ENCODE data around the gene SEC61B. TPM values are rescaled to one million over a fixed set of nuclear protein-coding genes. Genes with fewer than 3 reads are reported as not detected.

Gene SEC61B
- total RNA-seq (2022) (85.5 and 101 TPM in 2 replicates), Bru-seq, nascent RNA (percentile 85 among the genes with signal in this experiment), BruChase-seq, experiment 1, labeled RNA remaining after a 6-hour chase (percentile 87 among the genes with signal in this experiment), BruChase-seq, experiment 2, labeled RNA remaining after a 2-hour chase (percentile 72 among the genes with signal in this experiment)
- long read RNA-seq, transcript SEC61B-201 (4 exons, 545 nt), result major isoform, 212 of 232 reads
- long read RNA-seq, partial matches to known transcripts, result 19 of 232 reads
- long read RNA-seq, other reads (novel, unspliced or antisense), result 0 of 232 reads

DNA sequence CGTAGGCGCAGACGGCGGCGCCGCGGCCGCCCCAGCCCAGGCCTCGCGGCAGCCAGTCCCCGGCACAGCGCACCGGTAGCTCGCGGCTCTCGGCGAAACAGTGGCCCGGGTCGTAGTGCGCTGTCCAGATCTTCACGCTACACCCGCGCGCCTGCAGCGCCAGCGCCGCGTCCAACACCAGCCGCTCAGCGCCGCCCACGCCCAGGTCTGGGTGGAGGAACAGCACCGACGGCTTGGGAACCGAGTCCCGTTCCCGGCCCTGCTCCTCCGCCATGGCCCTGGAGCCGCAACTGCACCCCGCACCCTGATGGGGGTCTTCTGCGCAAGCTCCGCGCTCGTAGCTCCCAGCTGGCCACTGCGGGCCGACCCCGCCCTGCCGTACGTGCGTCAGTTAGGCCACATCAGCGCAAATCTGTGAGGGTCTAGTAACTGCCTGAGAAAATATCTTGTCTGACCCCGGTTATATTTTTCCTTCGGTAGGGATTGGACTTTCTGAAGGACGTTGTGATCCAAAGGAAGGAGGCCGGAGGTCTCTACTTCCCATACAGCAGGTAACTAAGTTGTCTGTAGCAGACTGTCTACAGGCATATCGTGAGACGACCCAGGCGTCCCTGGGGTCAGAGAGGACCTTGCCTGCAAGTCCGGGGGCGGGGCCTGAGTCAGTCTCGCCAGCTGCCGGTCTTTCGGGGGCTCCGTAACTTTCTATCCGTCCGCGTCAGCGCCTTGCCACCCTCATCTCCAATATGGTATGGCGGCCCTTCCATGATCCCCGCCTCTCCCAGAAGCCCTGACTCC is at the start of gene SEC61B, which contains the start of gene ALG2:
TSS of gene SEC61B (plus strand) at position 662 of the 795 bp plus-strand sequence. CDS start at position 744, 82 bp downstream.
TSS of gene ALG2 (minus strand) at position 322 of the 795 bp plus-strand sequence. CDS start at position 274, 48 bp downstream.
- CTCF ChIA-PET, result interaction anchor here (0.6 to 1.3 kb wide), 2 partner anchors 10 to 977 kb away, joined by 5 to 7 read pairs; no protein-coding TSS in a partner anchor
- no peaks in the 10 kb centered on the region for H3K9me3 Mint-ChIP-seq (ENCODE audit: low read depth, unreplicated experiment)
- H3K4me1 Mint-ChIP-seq (ENCODE audit: low read depth, unreplicated experiment), result peaks cover 15% of the 10 kb centered on the region
- H3K27me3 Mint-ChIP-seq (ENCODE audit: unreplicated experiment), result no peaks in the 10 kb centered on the region
- intact Hi-C loops (cut with micrococcal nuclease; ENCODE audit: unreplicated experiment), result no loop called here
- TF ChIP-seq, protein P1, sequence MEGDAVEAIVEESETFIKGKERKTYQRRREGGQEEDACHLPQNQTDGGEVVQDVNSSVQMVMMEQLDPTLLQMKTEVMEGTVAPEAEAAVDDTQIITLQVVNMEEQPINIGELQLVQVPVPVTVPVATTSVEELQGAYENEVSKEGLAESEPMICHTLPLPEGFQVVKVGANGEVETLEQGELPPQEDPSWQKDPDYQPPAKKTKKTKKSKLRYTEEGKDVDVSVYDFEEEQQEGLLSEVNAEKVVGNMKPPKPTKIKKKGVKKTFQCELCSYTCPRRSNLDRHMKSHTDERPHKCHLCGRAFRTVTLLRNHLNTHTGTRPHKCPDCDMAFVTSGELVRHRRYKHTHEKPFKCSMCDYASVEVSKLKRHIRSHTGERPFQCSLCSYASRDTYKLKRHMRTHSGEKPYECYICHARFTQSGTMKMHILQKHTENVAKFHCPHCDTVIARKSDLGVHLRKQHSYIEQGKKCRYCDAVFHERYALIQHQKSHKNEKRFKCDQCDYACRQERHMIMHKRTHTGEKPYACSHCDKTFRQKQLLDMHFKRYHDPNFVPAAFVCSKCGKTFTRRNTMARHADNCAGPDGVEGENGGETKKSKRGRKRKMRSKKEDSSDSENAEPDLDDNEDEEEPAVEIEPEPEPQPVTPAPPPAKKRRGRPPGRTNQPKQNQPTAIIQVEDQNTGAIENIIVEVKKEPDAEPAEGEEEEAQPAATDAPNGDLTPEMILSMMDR (IDR thresholded peaks at IDR 0.05; ENCODE audit: unreplicated experiment), result no peak
- H3K4me3 Mint-ChIP-seq (ENCODE audit: low read depth, unreplicated experiment), result peak within 1 kb of the TSS; percentile 100
- BruUV-seq (replicated peaks), result no TSS peak
- peak; percentile 88 for DNase-seq
- peaks cover 38% of the 10 kb centered on the region for H3K36me3 Mint-ChIP-seq (ENCODE audit: insufficient read depth, unreplicated experiment)
- H3K27ac Mint-ChIP-seq (ENCODE audit: unreplicated experiment), result peak within 1 kb of the TSS; percentile 98

DNA sequence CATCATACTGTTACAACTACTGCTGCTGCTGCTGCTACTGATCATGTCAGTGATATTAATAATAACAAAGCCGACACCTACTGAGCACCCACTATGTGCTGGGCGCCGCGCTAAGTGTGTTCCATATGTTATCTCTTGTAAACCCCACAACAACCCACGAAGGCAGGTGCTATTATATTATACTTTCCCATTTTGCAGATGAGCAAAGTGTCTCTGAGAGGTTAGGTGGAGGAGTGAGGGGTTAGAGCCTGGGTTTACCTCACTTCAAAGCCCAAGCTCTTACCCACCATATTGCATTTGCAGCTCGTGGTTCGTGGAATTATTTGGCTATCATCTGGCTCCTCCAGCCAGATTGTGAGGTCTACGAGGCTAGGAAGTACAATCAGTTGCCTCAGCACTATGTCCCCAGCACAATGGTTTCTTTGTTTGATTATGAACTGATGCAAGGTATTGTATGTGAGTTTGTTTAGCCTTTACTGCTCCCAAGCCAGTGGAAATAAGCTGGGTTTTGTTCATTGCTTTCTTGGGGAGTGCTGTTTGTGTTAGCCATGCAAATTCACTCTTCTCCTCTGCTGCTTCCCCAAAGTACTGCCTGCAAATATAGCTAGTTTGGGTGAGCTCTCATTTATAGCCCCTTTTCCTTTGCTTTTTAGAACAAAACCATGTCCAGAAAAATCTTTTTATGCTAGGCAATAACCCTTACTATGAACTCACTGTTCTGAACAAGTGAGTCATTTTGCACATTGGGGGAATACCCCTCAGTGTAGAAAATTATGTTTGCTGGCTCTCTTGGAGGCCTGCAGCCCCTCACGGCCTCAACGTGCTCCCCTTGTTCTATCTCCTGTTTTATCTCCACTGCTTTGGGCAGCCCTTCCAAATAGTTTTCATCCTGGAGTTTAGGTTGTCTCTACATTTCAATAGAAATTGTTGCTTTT is 48.2 kb upstream of the SEC61B start:
- CTCF ChIA-PET, result no interaction called here
- Mint-ChIP-seq H3K27me3 (ENCODE audit: unreplicated experiment) (no peaks in the 10 kb centered on the region), H3K4me3 (ENCODE audit: low read depth, unreplicated experiment) (no peak overlapping the region), H3K4me1 (ENCODE audit: low read depth, unreplicated experiment) (peaks cover 16% of the 10 kb centered on the region), H3K9me3 (ENCODE audit: low read depth, unreplicated experiment) (no peaks in the 10 kb centered on the region), H3K27ac (ENCODE audit: unreplicated experiment) (peak overlapping the region; percentile 79), H3K36me3 (ENCODE audit: insufficient read depth, unreplicated experiment) (no peaks in the 10 kb centered on the region)
- DNase-seq, result peak; percentile 10
- BruUV-seq (replicated peaks), result no TSS peak
- TF ChIP-seq, protein P1 (IDR thresholded peaks at IDR 0.05; ENCODE audit: unreplicated experiment), result no peak
- intact Hi-C loops (cut with micrococcal nuclease; ENCODE audit: unreplicated experiment), result no loop called here

DNA sequence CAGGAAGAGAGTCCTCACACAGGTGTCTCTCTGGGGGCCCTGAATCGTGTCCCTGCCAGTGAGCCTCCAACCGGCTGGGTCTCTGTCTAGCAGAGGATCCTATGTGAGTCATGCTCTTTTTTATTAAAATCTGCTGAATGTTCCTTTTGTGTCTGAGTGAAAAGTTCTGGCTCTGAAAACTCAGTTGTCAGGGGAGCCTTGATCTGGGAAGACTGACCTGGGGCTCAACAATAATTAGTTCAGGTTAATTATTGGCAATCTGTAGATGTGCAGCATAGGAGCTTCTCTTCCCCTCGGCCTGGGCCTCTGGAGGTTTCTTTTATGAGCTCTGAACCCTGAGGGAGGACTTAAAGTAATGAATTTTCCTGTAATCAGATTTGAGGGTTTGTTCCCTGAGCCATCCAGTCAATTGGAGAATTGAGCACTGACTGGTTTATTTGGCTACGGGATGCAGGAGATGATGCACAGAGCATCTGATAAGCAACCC is 45.5 kb upstream of the SEC61B start:
- Mint-ChIP-seq H3K4me3 (ENCODE audit: low read depth, unreplicated experiment) (no peak overlapping the region), H3K4me1 (ENCODE audit: low read depth, unreplicated experiment) (peaks cover 16% of the 10 kb centered on the region), H3K27me3 (ENCODE audit: unreplicated experiment) (no peaks in the 10 kb centered on the region), H3K9me3 (ENCODE audit: low read depth, unreplicated experiment) (no peaks in the 10 kb centered on the region), H3K36me3 (ENCODE audit: insufficient read depth, unreplicated experiment) (no peaks in the 10 kb centered on the region), H3K27ac (ENCODE audit: unreplicated experiment) (no peak overlapping the region)
- CTCF ChIA-PET, result no interaction called here
- no TSS peak for BruUV-seq (replicated peaks)
- DNase-seq, result no peak
- intact Hi-C loops (cut with micrococcal nuclease; ENCODE audit: unreplicated experiment), result no loop called here
- TF ChIP-seq, protein P1 (IDR thresholded peaks at IDR 0.05; ENCODE audit: unreplicated experiment), result no peak

Data from Calu3 (cell line).